ENCODE results near the gene SH3RF3.

The SH3RF3 gene

DNA sequence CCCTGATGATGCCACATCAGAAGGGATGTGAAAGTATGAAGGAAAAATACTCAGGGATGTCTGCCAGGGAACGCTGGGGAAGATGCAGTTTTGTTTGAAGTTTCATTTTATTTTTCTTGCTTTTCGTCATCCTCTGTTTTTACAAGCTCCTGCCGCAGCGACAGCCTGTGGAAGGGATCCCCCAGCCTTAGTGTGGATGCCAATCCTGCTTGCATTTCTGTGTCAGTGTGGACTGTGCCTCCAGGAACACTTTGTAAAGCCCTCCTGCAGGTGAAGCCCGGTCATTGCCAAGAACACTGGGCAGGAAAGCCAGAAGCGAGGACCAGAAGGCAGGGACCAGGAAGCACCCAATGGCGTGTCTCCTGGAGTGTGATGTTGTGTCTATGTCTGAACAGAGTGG is 250.5 kb downstream of the SH3RF3 start:
- no peak for DNase-seq (ENCODE audit: low read depth)

DNA sequence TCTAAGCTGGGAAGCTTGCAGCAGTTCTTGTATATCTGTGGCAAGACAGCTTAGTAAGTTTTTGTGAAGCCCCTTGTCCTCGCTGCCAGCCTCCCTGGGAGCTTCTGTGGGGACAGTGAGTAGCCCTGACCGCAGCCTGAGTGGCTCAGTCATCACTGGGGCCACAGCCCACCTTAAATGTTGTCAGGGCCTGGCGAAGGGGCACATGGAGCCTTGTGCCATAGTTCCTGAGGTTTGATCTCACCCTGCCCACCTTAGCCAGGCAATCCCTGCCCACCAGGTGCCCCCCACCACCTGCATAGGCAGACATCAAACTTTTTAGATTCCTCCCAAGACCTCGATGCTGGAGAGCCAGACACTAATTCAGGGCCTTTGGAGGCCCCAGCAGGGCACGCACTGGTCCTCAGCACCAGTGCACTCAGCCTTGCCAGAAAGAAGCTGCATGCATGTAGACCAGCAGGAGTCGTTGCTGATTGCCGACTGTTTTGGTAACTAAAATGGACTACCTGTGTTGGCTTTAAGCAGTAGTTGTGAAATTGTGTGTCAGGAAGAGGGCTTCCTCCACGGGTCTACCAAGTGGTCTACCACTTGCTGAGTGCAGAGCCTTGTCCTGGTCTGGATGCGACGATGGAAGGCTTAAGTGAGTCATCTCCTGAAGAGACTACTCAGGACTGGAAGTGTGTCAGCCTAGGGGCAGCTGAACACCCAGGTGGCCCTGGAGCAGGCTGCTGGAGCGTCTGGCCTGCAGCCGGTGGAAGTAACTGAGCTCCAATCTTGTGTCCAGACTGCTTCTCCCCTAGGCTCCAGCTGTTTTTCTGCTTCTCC is 251.7 kb downstream of the SH3RF3 start:
- DNase-seq (ENCODE audit: low read depth), result no peak

- no peak for DNase-seq (ENCODE audit: low read depth)
These were observed 252.4 kb downstream of the SH3RF3 start for GRCh38 chr2:109381327-109381820.

GRCh38 chr2:109382226-109382895 is 253.4 kb downstream of the SH3RF3 start:
- DNase-seq (ENCODE audit: low read depth), result no peak

- no peak for DNase-seq (ENCODE audit: low read depth)
These were observed 253.9 kb downstream of the SH3RF3 start for GRCh38 chr2:109382951-109383350.

DNA sequence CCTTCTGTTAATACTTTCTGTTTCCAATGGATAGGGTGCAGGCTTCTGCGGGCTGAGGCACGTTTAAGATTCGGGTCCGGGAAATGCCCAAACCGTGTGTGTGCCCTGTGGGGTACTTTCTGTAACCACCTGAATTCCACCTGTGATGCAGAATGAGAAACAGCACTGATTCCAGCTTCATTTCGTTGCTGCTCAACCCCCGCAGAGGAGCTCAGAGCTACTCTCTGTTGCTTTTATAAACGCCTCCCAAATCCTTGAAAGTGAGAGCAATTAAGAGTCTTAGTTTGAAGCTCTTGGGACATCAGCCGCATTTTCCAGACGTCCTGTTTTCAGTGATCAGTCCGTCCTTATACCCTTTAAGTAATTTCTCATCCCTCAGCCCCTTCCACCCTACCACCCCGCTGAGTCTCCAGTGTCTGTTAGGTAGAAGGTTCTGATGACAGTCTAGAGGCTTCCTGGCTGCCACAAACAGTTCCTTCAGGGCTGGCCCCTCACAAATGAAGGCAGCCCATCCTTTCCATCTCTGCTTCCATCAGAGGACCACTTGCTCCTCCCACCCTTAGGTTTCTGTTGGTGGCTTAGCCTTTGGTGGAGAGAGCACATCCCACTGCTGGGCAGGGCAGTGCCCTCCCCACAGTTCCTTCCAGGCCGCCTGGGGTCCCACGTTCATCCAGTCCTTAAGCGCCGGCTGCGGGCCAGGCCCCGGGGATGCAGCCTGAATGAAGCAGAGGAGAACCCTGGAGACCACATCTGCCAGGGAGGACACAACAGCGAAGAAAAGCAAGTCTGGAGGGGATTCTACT is 254.7 kb downstream of the SH3RF3 start:
- no peak for DNase-seq (ENCODE audit: low read depth)

DNA sequence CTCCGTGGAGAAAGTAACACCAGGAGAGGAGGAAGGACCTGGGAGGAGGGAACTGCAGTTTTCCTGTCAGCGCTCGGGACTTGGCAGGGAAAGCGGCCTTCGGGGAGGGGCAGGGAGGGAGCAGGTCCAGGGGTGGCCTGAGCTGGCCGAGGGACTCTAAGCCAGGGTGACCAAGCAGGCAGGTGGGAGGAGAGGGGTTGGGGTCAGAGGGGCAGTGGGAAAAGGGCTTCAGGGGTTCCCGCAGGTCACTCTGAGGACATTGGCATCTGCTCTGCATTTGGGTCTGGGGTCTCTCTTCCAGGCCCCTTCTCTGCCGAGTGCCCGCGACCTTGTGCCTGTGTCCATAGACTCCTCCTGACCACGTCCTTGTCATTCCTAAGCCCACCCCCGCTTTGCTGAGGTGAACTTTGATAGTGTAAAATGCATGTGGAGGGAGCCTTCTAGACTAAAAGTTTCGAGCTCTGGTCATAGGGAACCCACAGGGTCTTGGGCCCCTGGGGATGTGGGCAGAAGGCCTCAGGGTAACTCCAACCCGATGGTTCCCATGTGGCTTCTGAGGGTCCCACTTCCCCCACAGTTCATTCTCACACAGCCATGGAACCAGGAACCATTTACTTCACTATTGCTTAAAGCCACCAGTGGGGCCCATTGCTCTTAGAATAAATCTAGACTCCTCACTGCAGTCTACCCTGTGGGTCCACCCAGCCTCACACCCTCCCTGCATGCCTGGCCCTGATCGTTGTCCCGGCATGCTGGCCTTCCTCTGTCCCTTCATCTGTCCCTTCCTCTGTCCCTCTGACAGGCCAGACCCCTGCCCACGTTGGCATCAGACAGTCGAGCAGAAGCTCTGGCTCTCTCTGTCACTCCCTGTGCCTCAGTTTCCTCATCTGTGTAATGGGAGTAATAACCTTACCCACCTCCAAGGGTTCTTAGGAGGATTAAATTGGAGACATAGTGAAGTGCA is 255.6 kb downstream of the SH3RF3 start:
- DNase-seq (ENCODE audit: low read depth), result no peak

- DNase-seq (ENCODE audit: low read depth), result no peak
These were observed 256.5 kb downstream of the SH3RF3 start for GRCh38 chr2:109385506-109385905.

DNA sequence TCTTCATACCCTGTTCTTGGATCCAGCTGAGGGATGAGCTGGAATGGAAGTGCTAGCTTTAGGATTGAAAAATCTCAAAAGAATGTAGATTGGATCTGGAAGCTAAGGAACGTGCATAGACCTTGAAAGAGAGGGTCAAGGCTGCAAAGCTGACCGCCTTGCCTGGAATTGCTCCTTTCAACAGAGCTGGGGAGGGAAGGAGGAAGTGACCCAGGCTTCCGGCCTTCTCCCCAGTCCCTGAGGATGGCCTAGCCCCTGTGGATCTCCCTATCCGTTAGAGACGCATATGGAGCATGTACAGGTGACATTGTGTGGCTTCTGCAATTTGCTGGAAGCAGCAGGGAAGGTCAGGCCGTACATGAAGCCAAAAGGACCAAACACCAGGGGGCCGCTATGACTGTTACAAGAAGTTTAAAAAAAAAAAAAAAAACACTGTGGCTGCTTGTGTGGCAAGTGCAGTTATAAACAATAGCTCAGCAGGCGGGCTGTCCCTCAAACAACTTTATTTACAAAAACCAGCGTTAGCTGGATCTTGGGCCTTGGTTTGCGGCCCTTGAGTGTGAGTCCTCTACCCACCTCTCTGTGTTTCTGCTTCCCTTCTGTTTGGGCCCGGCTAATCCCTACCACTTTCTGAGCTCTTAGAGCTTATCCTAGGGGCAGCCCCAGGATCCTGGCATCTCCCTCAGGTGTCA is 257.1 kb downstream of the SH3RF3 start:
- no peak for DNase-seq (ENCODE audit: low read depth)

- no peak for DNase-seq (ENCODE audit: low read depth)
These were observed 258.3 kb downstream of the SH3RF3 start for GRCh38 chr2:109387221-109387735.

- DNase-seq (ENCODE audit: low read depth), result no peak
These were observed 258.9 kb downstream of the SH3RF3 start for GRCh38 chr2:109387778-109388469.

GRCh38 chr2:109391243-109391642 is 262.2 kb downstream of the SH3RF3 start:
- no peak for DNase-seq (ENCODE audit: low read depth)

GRCh38 chr2:109392140-109392539 is 263.1 kb downstream of the SH3RF3 start:
- no peak for DNase-seq (ENCODE audit: low read depth)

- DNase-seq (ENCODE audit: low read depth), result no peak
These were observed 264.0 kb downstream of the SH3RF3 start for GRCh38 chr2:109392816-109393661.

DNA sequence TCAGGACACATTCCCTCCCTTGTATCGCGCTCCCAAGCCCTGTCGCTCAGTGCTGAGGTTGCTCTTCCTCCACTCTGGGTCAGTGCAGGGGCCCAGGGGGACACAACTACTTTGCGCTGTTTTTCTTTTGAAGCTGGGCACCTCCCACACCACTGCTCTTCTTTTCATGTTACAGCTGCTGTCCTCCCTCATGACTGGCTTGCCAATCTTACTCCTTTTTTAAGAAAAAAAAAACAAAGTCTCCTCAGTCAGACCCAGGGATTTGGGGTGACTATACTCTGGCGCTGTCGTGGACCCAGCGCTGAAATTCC is 264.6 kb downstream of the SH3RF3 start:
- DNase-seq (ENCODE audit: low read depth), result no peak

GRCh38 chr2:109395494-109396201 is 266.6 kb downstream of the SH3RF3 start:
- DNase-seq (ENCODE audit: low read depth), result no peak

DNA sequence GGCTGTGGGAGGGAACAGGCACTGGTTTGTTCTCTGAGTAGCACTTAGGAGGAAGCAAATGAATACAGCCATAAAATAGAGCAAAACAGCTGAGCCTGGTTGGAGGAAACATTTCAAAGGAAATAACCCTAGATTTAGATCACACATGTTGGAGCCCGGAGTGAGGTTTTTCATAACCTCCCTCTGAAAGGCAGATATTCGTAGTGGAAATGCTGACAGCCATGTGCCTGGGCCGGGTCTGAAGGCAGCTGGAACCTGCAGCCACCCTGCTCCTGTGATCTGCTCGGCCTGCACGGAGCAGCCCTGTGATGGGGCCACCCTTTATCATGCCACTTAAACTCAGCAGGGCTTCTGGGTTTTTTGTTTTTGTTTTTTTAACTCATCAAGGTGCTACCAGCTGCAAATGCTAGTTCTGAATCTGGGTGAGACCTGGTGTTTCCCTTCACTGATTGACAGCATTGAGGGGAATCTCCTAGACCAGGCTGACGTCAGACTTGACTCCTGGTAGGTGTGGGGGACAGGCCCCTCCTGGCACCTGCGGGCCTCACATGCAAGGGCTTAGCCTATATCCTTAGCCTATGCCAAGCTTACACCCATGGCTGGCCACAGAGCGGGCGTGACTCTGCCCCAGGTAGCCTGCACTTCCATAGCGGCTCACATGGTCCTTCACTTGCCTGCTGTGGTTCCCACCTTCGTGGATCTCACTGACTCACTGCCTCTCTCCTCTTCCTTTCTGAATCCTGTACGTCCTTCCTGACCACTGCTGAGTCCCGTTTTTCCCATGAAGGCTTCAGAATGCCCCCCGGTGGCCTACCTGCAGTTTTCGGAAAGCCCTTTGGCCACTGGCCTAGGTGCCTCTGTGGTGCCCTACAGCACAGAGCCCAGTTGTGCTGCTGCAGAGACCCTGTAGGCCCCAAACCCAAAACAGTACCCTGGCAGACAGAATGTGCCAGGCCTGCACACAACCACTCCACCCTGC is 267.5 kb downstream of the SH3RF3 start:
- no peak for DNase-seq (ENCODE audit: low read depth)

Data from activated T-cell treated with anti-CD3 and anti-CD28 coated beads for 24 hours (primary cell).